ENCODE data around the gene RMDN2.
"Not testable (repeated sequence)": the region's sequence is repeated elsewhere in the genome, so short reads cannot be mapped to it uniquely, and the experiment has no call there.

- TF ChIP-seq UBTF (IDR thresholded peaks at IDR 0.05; ENCODE audit: borderline replicate concordance in 1 of 2, low read depth in 2 of 2, low read length in 2 of 2); KLF6 (CRISPR knock-in tag; IDR thresholded peaks at IDR 0.05; ENCODE audit: borderline replicate concordance); TCFL5 (CRISPR knock-in tag; conservative IDR thresholded peaks at IDR 0.05); ZNF174 (CRISPR knock-in tag; IDR thresholded peaks at IDR 0.05); HDAC6 (IDR thresholded peaks at IDR 0.05; ENCODE audit: low read depth, low read length); GABPA (tag; conservative IDR thresholded peaks at IDR 0.05; ENCODE audit: low read depth); ZNF212 (CRISPR knock-in tag; IDR thresholded peaks at IDR 0.05); SMARCA4 (IDR thresholded peaks at IDR 0.05); EZH2 (IDR thresholded peaks at IDR 0.05; ENCODE audit: borderline replicate concordance, low read depth, low read length): not testable (repeated sequence)
These were observed 95.4 kb downstream of the RMDN2 start for GRCh38 chr2:38020359-38021069.

Data from K562 (cell line).